Ovary (tissue), 9 donors: ENCODE data around the gene RPS3. TPM values are rescaled to one million over a fixed set of nuclear protein-coding genes. Genes with fewer than 3 reads are reported as not detected.
"Not testable (repeated sequence)": the region's sequence is repeated elsewhere in the genome, so short reads cannot be mapped to it uniquely, and the experiment has no call there.

Experiments
- DNase-seq, 5 donors: peaks; one replicate each; pipeline ENCODE4 v3.0.0-alpha.2; 2019 to 2020
- H3K27ac ChIP-seq, 2 donors: fragments of 200-600 bp; one replicate each; pipeline versions ENCODE4 v1.5.1 to v1.8.0; 2019 to 2022
- H3K27me3 ChIP-seq: fragments of 200-600 bp; one replicate; pipeline ENCODE4 v1.8.0; 2022
- H3K36me3 ChIP-seq: fragments of 200-600 bp; sonication (generic); one replicate; pipeline ENCODE4 v1.5.1; 2019
- H3K4me1 ChIP-seq: one replicate; pipeline ENCODE4 v1.8.1; 2013; ENCODE audit warnings: mild to moderate bottlenecking, moderate library complexity; ENCODE audit not compliant: insufficient read depth
- H3K4me3 ChIP-seq: fragments of 200-600 bp; sonication (generic); one replicate; pipeline ENCODE4 v1.5.1; 2017
- H3K9me3 ChIP-seq, 2 donors: fragments of 200-600 bp in 1 of 2; sonication (generic) in 1 of 2; one replicate each; pipeline versions ENCODE4 v1.5.1 to v1.8.1; 2013 to 2019; ENCODE audit warnings: mild to moderate bottlenecking in 1 of 2, moderate library complexity in 1 of 2
- CTCF ChIP-seq, 3 donors: fragments of 450-650 bp in 2 of 3; fragments of 200-600 bp in 1 of 3; IDR thresholded peaks; one replicate each; pipeline versions ENCODE4 v1.5.1 to v1.8.0; 2016 to 2022; ENCODE audit warnings: antibody characterized with exemption in 3 of 3, mild to moderate bottlenecking in 1 of 3
- EP300 ChIP-seq: sonication (generic); formaldehyde crosslinking; IDR thresholded peaks from one replicate; pipeline ENCODE4 v1.6.1; 2017; ENCODE audit warnings: antibody characterized with exemption
- POLR2A ChIP-seq: fragments of 450-650 bp; IDR thresholded peaks from one replicate; pipeline ENCODE4 v1.6.1; 2017; ENCODE audit warnings: antibody characterized with exemption, mild to moderate bottlenecking, moderate library complexity
- WGBS, 3 donors: extraction: QIAGEN DNeasy Blood & Tissue Kit in 1 of 3; methylation state at CpG; one replicate each; pipeline versions ENCODE4 v1.1.5 to v1.1.7; 2013 to 2017; 5-methylcytosine and 5-hydroxymethylcytosine counted together
- intact Hi-C, 4 donors: fragments of 100-400 bp; cut with DNase I; formaldehyde crosslinking; loops; one replicate each; pipeline versions ENCODE4 v1.11.0 to v1.15.1; 2022 to 2023
- polyA plus RNA-seq, 2 donors: library from polyadenylated mRNA; stranded (reverse); fragments of 200-250 nt in 1 of 2; fragments of 350-450 nt in 1 of 2; fragmentation: Illumina TruSeq in 1 of 2; extraction: RNeasy Lipid Tissue Mini Kit (QIAGEN cat#74804) in 1 of 2; gene quantifications; one replicate each; pipeline ENCODE4 v1.2.3, GENCODE V29; 2013 to 2014
- total RNA-seq, 7 donors: library from RNA; depleted of rRNA in 2 of 7; stranded (reverse); fragments of >200 nt in 2 of 7; fragmentation: NEBNext Ultra II Directional in 3 of 7; extraction: Animal tissue kit (Norgen Biotek cat#: 25700) in 3 of 7; gene quantifications; one replicate each; pipeline versions ENCODE4 v1.1.0 to v1.2.4, GENCODE V29; 2016 to 2023
- donor health status: DM: no; HTN: no; CAD: no; lungs with moderate emphysema.
- donor health status: DM: no; HTN: no; CAD: no.
- donor health status: Bipolar disorder and iron deficiency.
- donor health status: DM: yes; HTN: yes; CAD: no.
- donor health status: DM: no; HTN: no; CAD: no.
- donor health status: DM: yes; HTN: yes; CAD: no.

RPS3 gene
- total and polyA plus RNA-seq, 9 donors: 3,268 to 7,276 (median 5,342) TPM

- Histone ChIP-seq H3K27ac (no peak overlapping the region), H3K36me3 (no peaks in the 10 kb centered on the region)
- WGBS, 3 donors: 87 to 92% (median 90%) methylated on average over 4 of the region's 4 CpGs
These were observed 24.7 kb upstream of the RPS3 start for GRCh38 chr11:75374646-75375045.

GRCh38 chr11:75375626-75376025 is 23.7 kb upstream of the RPS3 start:
- no peak for DNase-seq
- Histone ChIP-seq H3K9me3 (no peaks in the 10 kb centered on the region), H3K4me1 (no peaks in the 10 kb centered on the region), H3K36me3 (no peaks in the 10 kb centered on the region), H3K27me3 (no peaks in the 10 kb centered on the region), H3K4me3 (no peak overlapping the region), H3K27ac (no peak overlapping the region)
- TF ChIP-seq CTCF (IDR thresholded peaks at IDR 0.05): no peak
- 84 to 89% (median 85%) methylated on average over 8 of the region's 8 CpGs for WGBS, 3 donors
- intact Hi-C loops: loop anchor here in 1 of 4 donors (5.0 kb wide), 1 partner anchor 93 kb away; no protein-coding TSS in a partner anchor

More at GRCh38 chr11:75374646-75375045, 24.7 kb upstream of the RPS3 start:
- DNase-seq: no peak
- Histone ChIP-seq H3K9me3 (no peaks in the 10 kb centered on the region), H3K4me3 (no peak overlapping the region), H3K27me3 (no peaks in the 10 kb centered on the region), H3K4me1 (no peaks in the 10 kb centered on the region)
- intact Hi-C loops: loop anchor here in 1 of 4 donors (5.0 kb wide), 1 partner anchor 92 kb away; no protein-coding TSS in a partner anchor
- no peak for TF ChIP-seq CTCF (IDR thresholded peaks at IDR 0.05)
- no peak for TF ChIP-seq POLR2A
- no peak for TF ChIP-seq EP300

GRCh38 chr11:75376175-75376574 is 23.1 kb upstream of the RPS3 start:
- intact Hi-C loops: loop anchor here in 1 of 4 donors (5.0 kb wide), 1 partner anchor 94 kb away; no protein-coding TSS in a partner anchor
- DNase-seq: no peak
- TF ChIP-seq POLR2A (no peak), EP300 (no peak), CTCF (IDR thresholded peaks at IDR 0.05) (no peak)
- no peaks in the 10 kb centered on the region for H3K4me1 ChIP-seq
- 77 to 79% (median 78%) methylated on average over 9 of the region's 9 CpGs for WGBS, 3 donors
- no peak overlapping the region for H3K4me3 ChIP-seq
- H3K36me3 ChIP-seq: no peaks in the 10 kb centered on the region
- H3K27ac ChIP-seq: no peak overlapping the region
- no peaks in the 10 kb centered on the region for H3K9me3 ChIP-seq
- no peaks in the 10 kb centered on the region for H3K27me3 ChIP-seq

DNA sequence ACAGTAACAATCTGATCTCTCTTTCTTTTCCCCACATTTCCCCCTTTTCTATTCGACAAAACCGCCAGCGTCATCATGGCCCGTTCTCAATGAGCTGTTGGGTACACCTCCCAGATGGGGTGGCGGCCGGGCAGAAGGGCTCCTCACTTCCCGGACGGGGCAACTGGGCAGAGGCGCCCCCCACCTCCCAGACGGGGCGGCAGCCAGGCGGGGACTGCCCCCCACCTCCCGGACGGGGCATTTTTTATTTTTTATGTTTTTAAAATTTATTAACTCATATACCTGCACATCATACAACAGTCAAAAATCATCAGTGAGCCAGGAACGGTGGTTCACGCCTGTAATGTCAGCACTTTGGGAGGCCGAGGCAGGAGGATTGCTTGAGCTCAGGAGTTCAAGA is 20.5 kb upstream of the RPS3 start:
- intact Hi-C loops: loop anchor here in 1 of 4 donors (5.0 kb wide), 1 partner anchor 96 kb away; no protein-coding TSS in a partner anchor
- not testable (repeated sequence) for H3K4me3 ChIP-seq, DNase-seq, H3K27ac ChIP-seq, H3K9me3 ChIP-seq, H3K36me3 ChIP-seq, H3K27me3 ChIP-seq, H3K4me1 ChIP-seq
- WGBS, 3 donors: 88 to 93% (median 91%) methylated on average over 17 of the region's 17 CpGs

DNA sequence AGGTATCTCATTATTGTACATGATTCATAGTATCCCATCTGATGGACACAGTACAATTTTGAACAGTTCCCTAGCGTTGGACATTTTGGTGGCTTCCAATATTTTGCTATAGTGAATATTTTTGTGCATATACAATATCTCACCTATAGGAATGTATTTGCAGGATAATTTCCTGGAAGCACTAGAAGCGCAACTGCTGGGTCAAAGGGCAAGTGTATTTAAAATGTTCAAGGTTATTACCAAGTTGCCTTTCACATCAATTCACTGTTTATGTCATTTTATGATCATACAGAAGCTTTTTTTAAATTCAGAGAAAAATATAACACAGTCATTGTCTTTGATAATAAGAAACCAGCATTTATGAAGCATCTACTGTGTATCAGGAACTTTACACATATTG is 19.1 kb upstream of the RPS3 start:
- H3K27me3 ChIP-seq: no peaks in the 10 kb centered on the region
- H3K36me3 ChIP-seq: no peaks in the 10 kb centered on the region
- no peaks in the 10 kb centered on the region for H3K9me3 ChIP-seq
- WGBS, 3 donors: 90 to 96% (median 95%) methylated on average over 2 of the region's 2 CpGs
- H3K27ac ChIP-seq: no peak overlapping the region
- no peak overlapping the region for H3K4me3 ChIP-seq
- intact Hi-C loops: loop anchor here in 3 of 4 donors (5.0 to 10.0 kb wide), 3 partner anchors 48 to 145 kb away; partner anchors contain the start of gene GDPD5 (in 1 of the 3)
- no peaks in the 10 kb centered on the region for H3K4me1 ChIP-seq
- TF ChIP-seq EP300 (no peak), CTCF (IDR thresholded peaks at IDR 0.05) (no peak), POLR2A (no peak)
- no peak for DNase-seq
